K562 (cell line): ENCODE measurements around the gene PEX6. TPM values are rescaled to one million over a fixed set of nuclear protein-coding genes. Genes with fewer than 3 reads are reported as not detected.

ENCODE experiments used
- BMI1 ChIP-seq: fragments of 150-350 bp; IDR thresholded peaks from 2 replicates; pipeline ENCODE4 v1.6.1; 2014; ENCODE audit warnings: low read length
- CBFA2T3 ChIP-seq: fragments of 450-650 bp; IDR thresholded peaks from 2 replicates; pipeline ENCODE4 v1.6.1; 2017
- CCNT2 ChIP-seq: IDR thresholded peaks from 2 replicates; pipeline ENCODE4 v1.6.1; 2011; ENCODE audit warnings: borderline replicate concordance, low read depth, mild to moderate bottlenecking, moderate library complexity, mixed read lengths, low read length; ENCODE audit not compliant: insufficient read length; ENCODE audit errors: extremely low read depth
- GATA2 ChIP-seq: sonication (generic); formaldehyde crosslinking; IDR thresholded peaks from 2 replicates; pipeline ENCODE4 v1.4.0; 2020; ENCODE audit warnings: mild to moderate bottlenecking, missing genetic modification reagents
- HNRNPLL ChIP-seq: fragments of 200-400 bp; formaldehyde crosslinking; IDR thresholded peaks from 2 replicates; pipeline ENCODE4 v1.6.1; 2017; ENCODE audit warnings: low read length, low read depth, mild to moderate bottlenecking; ENCODE audit not compliant: poor library complexity, severe bottlenecking
- MYC ChIP-seq, 2 experiments: fragments of 250-450 bp in 1 of 2; sonication (Bioruptor Pico) in 1 of 2; IDR thresholded peaks; 2 replicates each; pipeline versions ENCODE4 v1.5.1 to v1.6.1; 2012 to 2021; ENCODE audit warnings: low read depth in 2 of 2, borderline replicate concordance in 1 of 2, improper control_type of control experiment in 1 of 2, low read length in 1 of 2, mild to moderate bottlenecking in 1 of 2, moderate library complexity in 1 of 2
- POLR2B ChIP-seq: fragments of 450-650 bp; IDR thresholded peaks from 2 replicates; pipeline ENCODE4 v1.6.1; 2018; ENCODE audit warnings: low read depth; ENCODE audit not compliant: partially characterized antibody
- SREBF1 ChIP-seq: fragments of 150-350 bp; IDR thresholded peaks from 2 replicates; pipeline ENCODE4 v1.6.1; 2014; ENCODE audit warnings: antibody characterized with exemption, low read depth, low read length, borderline replicate concordance
- ZNF134 ChIP-seq: fragments of 250-450 bp; sonication (Bioruptor Pico); conservative IDR thresholded peaks from 2 replicates; pipeline ENCODE4 v1.4.0; 2020
- ZNF24 ChIP-seq: fragments of 450-650 bp; IDR thresholded peaks from 2 replicates; pipeline ENCODE4 v1.6.1; 2016
- polyA plus RNA-seq, 8 experiments: library from polyadenylated mRNA; depleted of rRNA in 4 of 8; stranded (reverse) in 5 of 8; unstranded in 3 of 8; fragments of >200 nt; fragmentation: Nextera tagmentation in 2 of 8; fragmentation: Illumina TruSeq in 1 of 8; extraction: Ambion mirVana in 2 of 8; extraction: Trizol in 1 of 8; gene quantifications; 2 replicates each; pipeline versions ENCODE4 v1.2.1 to v1.2.3, GENCODE V29; 2011 to 2014; ENCODE audit warnings: inconsistent platforms in 1 of 8, missing spikeins in 1 of 8
- total RNA-seq, 7 experiments: library from RNA; depleted of rRNA in 6 of 7; stranded (reverse); fragments of >200 nt in 6 of 7; fragmentation: Illumina TruSeq in 2 of 7; extraction: Trizol in 2 of 7; gene quantifications; 2 replicates each; pipeline versions ENCODE4 v1.2.1 to v1.2.3, GENCODE V29; 2011 to 2021; ENCODE audit warnings: low replicate concordance in 1 of 7
- TF ChIP-seq, protein P1 (sequence below): sonication (generic); formaldehyde crosslinking; IDR thresholded peaks from 2 replicates; pipeline ENCODE4 v1.8.1; 2022; ENCODE audit warnings: missing genetic modification reagents
- TF ChIP-seq, protein P2 (sequence below): sonication (generic); formaldehyde crosslinking; IDR thresholded peaks from 2 replicates; pipeline ENCODE4 v1.8.1; 2023; ENCODE audit warnings: missing genetic modification reagents, mild to moderate bottlenecking, borderline replicate concordance
- TF ChIP-seq, protein P3 (sequence below): sonication (generic); formaldehyde crosslinking; IDR thresholded peaks from 2 replicates; pipeline ENCODE4 v1.8.1; 2023; ENCODE audit warnings: mild to moderate bottlenecking, missing genetic modification reagents
- TF ChIP-seq, protein P4 (sequence below): fragments of 450-650 bp; formaldehyde crosslinking; IDR thresholded peaks from 2 replicates; pipeline ENCODE4 v1.4.0; 2020; ENCODE audit warnings: mild to moderate bottlenecking, moderate library complexity
- TF ChIP-seq, protein P5 (sequence below): fragments of 450-650 bp; IDR thresholded peaks from 2 replicates; pipeline ENCODE4 v1.6.1; 2017; ENCODE audit warnings: antibody characterized with exemption

PEX6 gene
- total and polyA plus RNA-seq, 9 of the 15 experiments (the other 6 are each of a cell fraction or from before 2014, with no cell fraction given), result 0.17 to 20.8 (median 6.9) TPM

GRCh38 chr6:42987533-42988451, 8.8 kb upstream of the PEX6 start (continued):
- TF ChIP-seq, protein P1, sequence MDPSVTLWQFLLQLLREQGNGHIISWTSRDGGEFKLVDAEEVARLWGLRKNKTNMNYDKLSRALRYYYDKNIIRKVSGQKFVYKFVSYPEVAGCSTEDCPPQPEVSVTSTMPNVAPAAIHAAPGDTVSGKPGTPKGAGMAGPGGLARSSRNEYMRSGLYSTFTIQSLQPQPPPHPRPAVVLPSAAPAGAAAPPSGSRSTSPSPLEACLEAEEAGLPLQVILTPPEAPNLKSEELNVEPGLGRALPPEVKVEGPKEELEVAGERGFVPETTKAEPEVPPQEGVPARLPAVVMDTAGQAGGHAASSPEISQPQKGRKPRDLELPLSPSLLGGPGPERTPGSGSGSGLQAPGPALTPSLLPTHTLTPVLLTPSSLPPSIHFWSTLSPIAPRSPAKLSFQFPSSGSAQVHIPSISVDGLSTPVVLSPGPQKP (CRISPR knock-in tag), result no peak
- no peak for TF ChIP-seq ZNF24
- TF ChIP-seq ZNF134 (CRISPR knock-in tag), result peak; percentile 87
- TF ChIP-seq GATA2 (CRISPR knock-in tag), result peak; percentile 63; the same call in 1 of the 2 replicates
- TF ChIP-seq, protein P2, sequence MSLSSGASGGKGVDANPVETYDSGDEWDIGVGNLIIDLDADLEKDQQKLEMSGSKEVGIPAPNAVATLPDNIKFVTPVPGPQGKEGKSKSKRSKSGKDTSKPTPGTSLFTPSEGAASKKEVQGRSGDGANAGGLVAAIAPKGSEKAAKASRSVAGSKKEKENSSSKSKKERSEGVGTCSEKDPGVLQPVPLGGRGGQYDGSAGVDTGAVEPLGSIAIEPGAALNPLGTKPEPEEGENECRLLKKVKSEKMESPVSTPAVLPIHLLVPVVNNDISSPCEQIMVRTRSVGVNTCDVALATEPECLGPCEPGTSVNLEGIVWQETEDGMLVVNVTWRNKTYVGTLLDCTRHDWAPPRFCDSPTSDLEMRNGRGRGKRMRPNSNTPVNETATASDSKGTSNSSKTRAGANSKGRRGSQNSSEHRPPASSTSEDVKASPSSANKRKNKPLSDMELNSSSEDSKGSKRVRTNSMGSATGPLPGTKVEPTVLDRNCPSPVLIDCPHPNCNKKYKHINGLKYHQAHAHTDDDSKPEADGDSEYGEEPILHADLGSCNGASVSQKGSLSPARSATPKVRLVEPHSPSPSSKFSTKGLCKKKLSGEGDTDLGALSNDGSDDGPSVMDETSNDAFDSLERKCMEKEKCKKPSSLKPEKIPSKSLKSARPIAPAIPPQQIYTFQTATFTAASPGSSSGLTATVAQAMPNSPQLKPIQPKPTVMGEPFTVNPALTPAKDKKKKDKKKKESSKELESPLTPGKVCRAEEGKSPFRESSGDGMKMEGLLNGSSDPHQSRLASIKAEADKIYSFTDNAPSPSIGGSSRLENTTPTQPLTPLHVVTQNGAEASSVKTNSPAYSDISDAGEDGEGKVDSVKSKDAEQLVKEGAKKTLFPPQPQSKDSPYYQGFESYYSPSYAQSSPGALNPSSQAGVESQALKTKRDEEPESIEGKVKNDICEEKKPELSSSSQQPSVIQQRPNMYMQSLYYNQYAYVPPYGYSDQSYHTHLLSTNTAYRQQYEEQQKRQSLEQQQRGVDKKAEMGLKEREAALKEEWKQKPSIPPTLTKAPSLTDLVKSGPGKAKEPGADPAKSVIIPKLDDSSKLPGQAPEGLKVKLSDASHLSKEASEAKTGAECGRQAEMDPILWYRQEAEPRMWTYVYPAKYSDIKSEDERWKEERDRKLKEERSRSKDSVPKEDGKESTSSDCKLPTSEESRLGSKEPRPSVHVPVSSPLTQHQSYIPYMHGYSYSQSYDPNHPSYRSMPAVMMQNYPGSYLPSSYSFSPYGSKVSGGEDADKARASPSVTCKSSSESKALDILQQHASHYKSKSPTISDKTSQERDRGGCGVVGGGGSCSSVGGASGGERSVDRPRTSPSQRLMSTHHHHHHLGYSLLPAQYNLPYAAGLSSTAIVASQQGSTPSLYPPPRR (CRISPR knock-in tag), result 0 out of 2 replicates have a peak, but pooled peaks have one; percentile 27
- no peak for TF ChIP-seq SREBF1
- TF ChIP-seq, protein P3, sequence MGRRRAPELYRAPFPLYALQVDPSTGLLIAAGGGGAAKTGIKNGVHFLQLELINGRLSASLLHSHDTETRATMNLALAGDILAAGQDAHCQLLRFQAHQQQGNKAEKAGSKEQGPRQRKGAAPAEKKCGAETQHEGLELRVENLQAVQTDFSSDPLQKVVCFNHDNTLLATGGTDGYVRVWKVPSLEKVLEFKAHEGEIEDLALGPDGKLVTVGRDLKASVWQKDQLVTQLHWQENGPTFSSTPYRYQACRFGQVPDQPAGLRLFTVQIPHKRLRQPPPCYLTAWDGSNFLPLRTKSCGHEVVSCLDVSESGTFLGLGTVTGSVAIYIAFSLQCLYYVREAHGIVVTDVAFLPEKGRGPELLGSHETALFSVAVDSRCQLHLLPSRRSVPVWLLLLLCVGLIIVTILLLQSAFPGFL (CRISPR knock-in tag), result no peak
- TF ChIP-seq, protein P4, sequence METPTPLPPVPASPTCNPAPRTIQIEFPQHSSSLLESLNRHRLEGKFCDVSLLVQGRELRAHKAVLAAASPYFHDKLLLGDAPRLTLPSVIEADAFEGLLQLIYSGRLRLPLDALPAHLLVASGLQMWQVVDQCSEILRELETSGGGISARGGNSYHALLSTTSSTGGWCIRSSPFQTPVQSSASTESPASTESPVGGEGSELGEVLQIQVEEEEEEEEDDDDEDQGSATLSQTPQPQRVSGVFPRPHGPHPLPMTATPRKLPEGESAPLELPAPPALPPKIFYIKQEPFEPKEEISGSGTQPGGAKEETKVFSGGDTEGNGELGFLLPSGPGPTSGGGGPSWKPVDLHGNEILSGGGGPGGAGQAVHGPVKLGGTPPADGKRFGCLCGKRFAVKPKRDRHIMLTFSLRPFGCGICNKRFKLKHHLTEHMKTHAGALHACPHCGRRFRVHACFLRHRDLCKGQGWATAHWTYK, result no peak
- no peak for TF ChIP-seq CCNT2
- peak; percentile 32; the same call in 1 of the 2 replicates for TF ChIP-seq CBFA2T3
- TF ChIP-seq, protein P5, sequence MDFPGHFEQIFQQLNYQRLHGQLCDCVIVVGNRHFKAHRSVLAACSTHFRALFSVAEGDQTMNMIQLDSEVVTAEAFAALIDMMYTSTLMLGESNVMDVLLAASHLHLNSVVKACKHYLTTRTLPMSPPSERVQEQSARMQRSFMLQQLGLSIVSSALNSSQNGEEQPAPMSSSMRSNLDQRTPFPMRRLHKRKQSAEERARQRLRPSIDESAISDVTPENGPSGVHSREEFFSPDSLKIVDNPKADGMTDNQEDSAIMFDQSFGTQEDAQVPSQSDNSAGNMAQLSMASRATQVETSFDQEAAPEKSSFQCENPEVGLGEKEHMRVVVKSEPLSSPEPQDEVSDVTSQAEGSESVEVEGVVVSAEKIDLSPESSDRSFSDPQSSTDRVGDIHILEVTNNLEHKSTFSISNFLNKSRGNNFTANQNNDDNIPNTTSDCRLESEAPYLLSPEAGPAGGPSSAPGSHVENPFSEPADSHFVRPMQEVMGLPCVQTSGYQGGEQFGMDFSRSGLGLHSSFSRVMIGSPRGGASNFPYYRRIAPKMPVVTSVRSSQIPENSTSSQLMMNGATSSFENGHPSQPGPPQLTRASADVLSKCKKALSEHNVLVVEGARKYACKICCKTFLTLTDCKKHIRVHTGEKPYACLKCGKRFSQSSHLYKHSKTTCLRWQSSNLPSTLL, result no peak
- no peak for TF ChIP-seq POLR2B
- TF ChIP-seq HNRNPLL, result no peak
- no peak for TF ChIP-seq BMI1
- TF ChIP-seq MYC (IDR thresholded peaks at IDR 0.05; ENCODE audit: low read depth, low read length), result peak; percentile 72
- TF ChIP-seq MYC (CRISPR knock-in tag; IDR thresholded peaks at IDR 0.05; ENCODE audit: borderline replicate concordance, low read depth), result no peak
